Ishikawa (cell line): ENCODE results near the gene PPP1CC.
A peak's percentile ranks its signal among the peaks of the same experiment; 100 is the strongest.

ENCODE experiments used
- CEBPB ChIP-seq: IDR thresholded peaks from 2 replicates; pipeline ENCODE4 v1.6.1; 2012
- CREB1 ChIP-seq: IDR thresholded peaks from 2 replicates; pipeline ENCODE4 v1.6.1; 2012; ENCODE audit warnings: low read depth
- EGR1 ChIP-seq: IDR thresholded peaks from 2 replicates; pipeline ENCODE4 v1.6.1; 2012
- EP300 ChIP-seq: IDR thresholded peaks from 2 replicates; pipeline ENCODE4 v1.6.1; 2012; ENCODE audit warnings: borderline replicate concordance
- FOXM1 ChIP-seq: IDR thresholded peaks from 2 replicates; pipeline ENCODE4 v1.6.1; 2012; ENCODE audit warnings: low read depth, borderline replicate concordance
- NFIC ChIP-seq: IDR thresholded peaks from 2 replicates; pipeline ENCODE4 v1.6.1; 2012
- RAD21 ChIP-seq: IDR thresholded peaks from 2 replicates; pipeline ENCODE4 v1.6.1; 2012; ENCODE audit warnings: low read depth
- TAF1 ChIP-seq: IDR thresholded peaks from 2 replicates; pipeline ENCODE4 v1.6.1; 2012; ENCODE audit warnings: low read depth, mild to moderate bottlenecking
- TCF12 ChIP-seq: IDR thresholded peaks from 2 replicates; pipeline ENCODE4 v1.6.1; 2012; ENCODE audit warnings: low read depth
- TEAD4 ChIP-seq: IDR thresholded peaks from 2 replicates; pipeline ENCODE4 v1.6.1; 2012
- YY1 ChIP-seq: IDR thresholded peaks from 2 replicates; pipeline ENCODE4 v1.6.1; 2012; ENCODE audit warnings: low read depth
- ZBTB7A ChIP-seq: IDR thresholded peaks from 2 replicates; pipeline ENCODE4 v1.6.1; 2012; ENCODE audit warnings: low read depth
- TF ChIP-seq, protein P1 (sequence below): IDR thresholded peaks from 2 replicates; pipeline ENCODE4 v1.6.1; 2012
- TF ChIP-seq, protein P2 (sequence below): IDR thresholded peaks from 2 replicates; pipeline ENCODE4 v1.6.1; 2012; ENCODE audit warnings: low read depth, mild to moderate bottlenecking
- TF ChIP-seq, protein P3 (sequence below): IDR thresholded peaks from 2 replicates; pipeline ENCODE4 v1.6.1; 2012

PPP1CC gene

DNA sequence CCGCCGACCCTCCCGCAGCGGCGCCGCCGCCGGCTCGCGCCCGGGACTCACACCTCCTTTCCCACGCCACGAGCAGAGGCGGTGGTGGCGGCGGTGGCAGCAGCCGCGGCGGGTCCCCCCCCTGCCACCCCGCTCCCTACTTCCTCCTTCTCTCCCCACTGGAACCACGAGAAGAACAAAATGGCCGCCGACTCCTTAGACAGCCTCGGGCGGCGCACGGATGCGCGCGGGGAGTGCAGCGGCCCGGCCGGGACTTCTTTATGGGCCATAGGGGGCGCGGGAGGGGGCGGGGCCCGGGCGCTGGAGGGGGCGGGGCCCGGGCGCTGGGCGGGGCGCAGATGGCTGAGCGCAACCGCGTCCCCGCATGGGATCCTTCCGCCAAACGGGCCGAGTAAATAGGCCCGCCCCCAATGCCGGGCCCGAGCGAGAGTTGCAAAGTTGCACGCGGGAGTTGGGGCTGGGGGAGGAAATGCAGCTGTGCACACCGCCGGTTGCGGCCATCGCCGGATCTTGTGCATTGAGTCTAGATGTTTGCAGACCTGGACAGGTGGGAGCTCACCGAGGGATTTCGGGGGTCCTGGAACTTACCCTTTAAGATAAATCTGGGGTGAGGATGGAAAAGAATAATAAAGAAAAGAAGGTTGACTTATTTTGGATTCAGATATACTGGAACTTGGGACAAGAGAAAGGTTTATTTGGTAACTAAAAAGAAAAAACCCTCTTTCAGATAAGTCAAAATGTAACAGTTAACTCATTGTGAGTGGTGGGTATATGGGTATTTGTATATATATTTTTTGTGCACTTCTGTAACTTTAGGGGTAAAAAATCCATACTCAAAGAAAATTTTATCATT is at the start of gene PPP1CC:
Gene PPP1CC, minus strand, starts transcription at position 174 of the 853 bp plus-strand sequence. CDS start 184 bp downstream, outside the sequence.
- 0 out of 2 replicates have a peak, but pooled peaks have one; percentile 31 for TF ChIP-seq TEAD4
- no peak for TF ChIP-seq EP300
- TF ChIP-seq NFIC: no peak
- peak; percentile 95 for TF ChIP-seq TAF1
- TF ChIP-seq YY1: peak; percentile 96
- TF ChIP-seq RAD21: no peak
- 0 out of 2 replicates have a peak, but pooled peaks have one; percentile 13 for TF ChIP-seq FOXM1
- no peak for TF ChIP-seq CEBPB
- no peak for TF ChIP-seq CREB1
- TF ChIP-seq EGR1: peak; percentile 18; the same call in 1 of the 2 replicates
- TF ChIP-seq ZBTB7A: peak; percentile 75; the same call in 1 of the 2 replicates
- TF ChIP-seq TCF12: peak; percentile 38; the same call in 1 of the 2 replicates
- TF ChIP-seq, protein P1, sequence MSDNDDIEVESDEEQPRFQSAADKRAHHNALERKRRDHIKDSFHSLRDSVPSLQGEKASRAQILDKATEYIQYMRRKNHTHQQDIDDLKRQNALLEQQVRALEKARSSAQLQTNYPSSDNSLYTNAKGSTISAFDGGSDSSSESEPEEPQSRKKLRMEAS: peak; percentile 80
- TF ChIP-seq, protein P2, sequence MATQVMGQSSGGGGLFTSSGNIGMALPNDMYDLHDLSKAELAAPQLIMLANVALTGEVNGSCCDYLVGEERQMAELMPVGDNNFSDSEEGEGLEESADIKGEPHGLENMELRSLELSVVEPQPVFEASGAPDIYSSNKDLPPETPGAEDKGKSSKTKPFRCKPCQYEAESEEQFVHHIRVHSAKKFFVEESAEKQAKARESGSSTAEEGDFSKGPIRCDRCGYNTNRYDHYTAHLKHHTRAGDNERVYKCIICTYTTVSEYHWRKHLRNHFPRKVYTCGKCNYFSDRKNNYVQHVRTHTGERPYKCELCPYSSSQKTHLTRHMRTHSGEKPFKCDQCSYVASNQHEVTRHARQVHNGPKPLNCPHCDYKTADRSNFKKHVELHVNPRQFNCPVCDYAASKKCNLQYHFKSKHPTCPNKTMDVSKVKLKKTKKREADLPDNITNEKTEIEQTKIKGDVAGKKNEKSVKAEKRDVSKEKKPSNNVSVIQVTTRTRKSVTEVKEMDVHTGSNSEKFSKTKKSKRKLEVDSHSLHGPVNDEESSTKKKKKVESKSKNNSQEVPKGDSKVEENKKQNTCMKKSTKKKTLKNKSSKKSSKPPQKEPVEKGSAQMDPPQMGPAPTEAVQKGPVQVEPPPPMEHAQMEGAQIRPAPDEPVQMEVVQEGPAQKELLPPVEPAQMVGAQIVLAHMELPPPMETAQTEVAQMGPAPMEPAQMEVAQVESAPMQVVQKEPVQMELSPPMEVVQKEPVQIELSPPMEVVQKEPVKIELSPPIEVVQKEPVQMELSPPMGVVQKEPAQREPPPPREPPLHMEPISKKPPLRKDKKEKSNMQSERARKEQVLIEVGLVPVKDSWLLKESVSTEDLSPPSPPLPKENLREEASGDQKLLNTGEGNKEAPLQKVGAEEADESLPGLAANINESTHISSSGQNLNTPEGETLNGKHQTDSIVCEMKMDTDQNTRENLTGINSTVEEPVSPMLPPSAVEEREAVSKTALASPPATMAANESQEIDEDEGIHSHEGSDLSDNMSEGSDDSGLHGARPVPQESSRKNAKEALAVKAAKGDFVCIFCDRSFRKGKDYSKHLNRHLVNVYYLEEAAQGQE: no peak

DNA sequence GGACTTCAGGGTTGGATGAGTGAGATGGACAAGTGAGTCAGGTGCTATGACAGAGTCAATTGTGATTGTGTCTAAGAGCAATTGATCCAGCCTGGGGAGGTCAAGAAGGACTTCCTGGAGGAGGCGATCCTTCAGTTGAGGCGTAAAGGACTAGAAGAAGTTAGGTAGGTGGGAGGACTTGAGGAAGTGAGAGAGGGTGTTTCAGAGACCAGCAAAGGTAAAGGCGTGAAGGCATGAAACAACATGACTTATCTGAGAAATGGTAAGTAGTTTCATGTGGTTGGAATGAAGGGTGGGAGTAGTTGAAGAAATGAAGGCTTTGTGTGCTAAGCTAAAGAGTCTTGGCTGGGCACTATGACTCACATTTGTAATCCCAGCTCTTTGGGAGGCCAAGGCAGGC is 48.9 kb upstream of the PPP1CC start:
- no peak for TF ChIP-seq TEAD4
- no peak for TF ChIP-seq TAF1
- no peak for TF ChIP-seq CREB1

DNA sequence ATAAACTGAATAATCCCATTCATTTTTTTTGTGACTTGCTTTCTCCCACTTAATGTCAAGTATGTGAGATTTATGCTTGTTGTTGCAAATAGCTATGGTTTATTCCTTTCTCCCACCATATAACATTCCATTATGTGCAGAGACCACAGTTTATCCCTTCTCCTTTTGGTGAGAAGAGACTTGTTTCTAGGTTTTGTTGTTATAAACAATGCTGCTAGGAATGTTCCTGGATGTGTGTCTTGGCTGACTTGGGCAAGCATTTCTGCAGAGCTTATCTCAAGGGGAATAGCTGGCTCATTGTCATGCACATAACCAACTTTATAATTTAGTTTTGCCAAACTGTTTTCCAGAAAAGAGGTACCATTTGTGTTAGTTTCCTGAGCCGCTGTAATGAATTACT is 47.6 kb upstream of the PPP1CC start:
- TF ChIP-seq NFIC (no peak), CEBPB (no peak), EP300 (no peak), RAD21 (no peak), EGR1 (no peak), FOXM1 (no peak), YY1 (no peak), ZBTB7A (no peak), CREB1 (no peak), TAF1 (no peak), TCF12 (no peak), TEAD4 (no peak)
- TF ChIP-seq, protein P1: no peak
- TF ChIP-seq, protein P3, sequence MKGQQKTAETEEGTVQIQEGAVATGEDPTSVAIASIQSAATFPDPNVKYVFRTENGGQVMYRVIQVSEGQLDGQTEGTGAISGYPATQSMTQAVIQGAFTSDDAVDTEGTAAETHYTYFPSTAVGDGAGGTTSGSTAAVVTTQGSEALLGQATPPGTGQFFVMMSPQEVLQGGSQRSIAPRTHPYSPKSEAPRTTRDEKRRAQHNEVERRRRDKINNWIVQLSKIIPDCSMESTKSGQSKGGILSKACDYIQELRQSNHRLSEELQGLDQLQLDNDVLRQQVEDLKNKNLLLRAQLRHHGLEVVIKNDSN: no peak
- TF ChIP-seq, protein P2: no peak

DNA sequence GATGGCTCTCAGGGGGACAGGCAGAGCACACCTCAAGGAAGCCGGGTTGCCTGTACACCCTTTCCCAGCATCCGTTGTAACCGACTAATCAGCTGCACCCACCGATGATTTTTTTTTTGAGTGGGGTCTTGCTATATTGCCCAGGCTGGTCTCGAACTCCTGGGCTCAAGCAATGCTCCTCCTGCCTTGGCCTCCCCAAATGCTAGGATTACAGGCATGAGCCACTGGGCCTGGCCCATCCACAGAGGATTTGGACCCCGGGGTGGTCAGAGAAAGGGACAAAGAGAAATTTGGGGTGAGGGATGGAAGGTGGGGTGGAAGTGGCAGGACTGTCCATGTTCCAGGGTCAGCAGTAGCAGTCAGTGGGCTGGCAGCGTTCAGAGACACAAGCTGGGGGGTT is 43.3 kb upstream of the PPP1CC start:
- TF ChIP-seq, protein P1: no peak
- TF ChIP-seq CREB1 (no peak), FOXM1 (no peak), TAF1 (no peak), CEBPB (no peak), NFIC (no peak), EP300 (no peak), YY1 (no peak), EGR1 (no peak), ZBTB7A (no peak), TEAD4 (no peak)
- TF ChIP-seq, protein P2: no peak
